ENCODE measurements around the gene PSME1. TPM values are rescaled to one million over a fixed set of nuclear protein-coding genes. Genes with fewer than 3 reads are reported as not detected.
"Not testable (repeated sequence)": the region's sequence is repeated elsewhere in the genome, so short reads cannot be mapped to it uniquely, and the experiment has no call there.

PSME1 gene
- total and polyA plus RNA-seq, 2 of the 4 experiments (the other 2 are of a cell fraction), result 42.8 to 106 TPM

- Histone ChIP-seq H3K79me1 (ENCODE audit: low read depth in 1 of 2, low read length in 2 of 2) (peaks cover 0 to 8% of the 10 kb centered on the region in 2 experiments; a peak in 1 of 4 replicates), H3K27ac (ENCODE audit: insufficient read depth, low read length) (no peak overlapping the region), H2BK15ac (ENCODE audit: low read depth, low read length) (no peak overlapping the region), H3K36me3 (ENCODE audit: control insufficient read depth, insufficient read depth, low read length) (peaks cover 40% of the 10 kb centered on the region), H2BK20ac (ENCODE audit: low read depth, low read length) (no peak overlapping the region), H4K8ac (ENCODE audit: low read depth in 2 of 2, low read length in 2 of 2) (no peak overlapping the region), H3K4me2 (ENCODE audit: low read depth, low read length) (no peak overlapping the region), H4K91ac (ENCODE audit: insufficient read depth, low read depth, low read length) (no peak overlapping the region), H2BK120ac (ENCODE audit: low read depth, low read length) (no peak overlapping the region), H3K56ac (ENCODE audit: extremely low read depth, insufficient read depth, low read length) (no peak overlapping the region), H3K4me1 (ENCODE audit: control insufficient read depth, insufficient read depth, low read length) (no peaks in the 10 kb centered on the region), H3K4me3 (ENCODE audit: insufficient read depth, low read depth, low read length) (no peak overlapping the region), H3K23ac (ENCODE audit: low read depth, low read length) (no peak overlapping the region), H3K4ac (ENCODE audit: low read depth, low read length) (no peak overlapping the region), H4K5ac (ENCODE audit: low read depth, low read length) (no peak overlapping the region), H2AK9ac (replicated peaks; ENCODE audit: low read depth, low read length, poor library complexity) (no peak overlapping the region), H3K9me3 (ENCODE audit: control insufficient read depth, insufficient read depth, low read length) (no peaks in the 10 kb centered on the region; the same call in 1 of the 2 replicates), H2AK5ac (ENCODE audit: low read depth, low read length) (no peak overlapping the region), H2BK5ac (ENCODE audit: low read depth, low read length, poor library complexity, severe bottlenecking) (no peak overlapping the region), H3K9ac (ENCODE audit: low read depth, low read length) (no peak overlapping the region), H2AFZ (replicated peaks; ENCODE audit: low read length, poor library complexity) (no peak overlapping the region), H4K20me1 (ENCODE audit: insufficient read depth, low read length) (peaks cover 6% of the 10 kb centered on the region; the same call in 1 of the 2 replicates), H3K27me3 (ENCODE audit: control insufficient read depth, insufficient read depth, low read length) (no peaks in the 10 kb centered on the region), H3K9me1 (ENCODE audit: insufficient read depth, low read length) (peaks cover 8% of the 10 kb centered on the region; the same call in 1 of the 2 replicates), H3K14ac (replicated peaks; ENCODE audit: low read depth, low read length) (no peak overlapping the region), H3K18ac (ENCODE audit: low read depth, low read length) (no peak overlapping the region)
- DNase-seq (no peak), ATAC-seq (ENCODE audit: low read depth) (no peak)
- intact Hi-C loops (cut with micrococcal nuclease) (no loop called here), in situ Hi-C loops (cut with MboI; ENCODE audit: low sequenced_read_pairs) (no loop called here), dilution Hi-C loops (cut with HindIII; ENCODE audit: low sequenced_read_pairs, unreplicated experiment) (no loop called here)
- 92% methylated on average over 9 of the region's 13 CpGs; no CpG with 5 or more reads in 1 of the 2 experiments for WGBS, 2 experiments (ENCODE audit: extremely low coverage in 2 of 2, insufficient read length in 1 of 2)
- CTCF ChIA-PET, result interaction anchor here (1.5 kb wide), 1 partner anchor 23 kb away, joined by 3 read pairs; no protein-coding TSS in a partner anchor
- POLR2A ChIA-PET (ENCODE audit: unreplicated experiment), result no interaction called here
- TF ChIP-seq CHD1 (IDR thresholded peaks at IDR 0.05; ENCODE audit: low read depth, low read length), result no peak
- BruUV-seq (replicated peaks), result no TSS peak
Measured at GRCh38 chr14:24103451-24103850, 32.5 kb upstream of the PSME1 start.

DNA sequence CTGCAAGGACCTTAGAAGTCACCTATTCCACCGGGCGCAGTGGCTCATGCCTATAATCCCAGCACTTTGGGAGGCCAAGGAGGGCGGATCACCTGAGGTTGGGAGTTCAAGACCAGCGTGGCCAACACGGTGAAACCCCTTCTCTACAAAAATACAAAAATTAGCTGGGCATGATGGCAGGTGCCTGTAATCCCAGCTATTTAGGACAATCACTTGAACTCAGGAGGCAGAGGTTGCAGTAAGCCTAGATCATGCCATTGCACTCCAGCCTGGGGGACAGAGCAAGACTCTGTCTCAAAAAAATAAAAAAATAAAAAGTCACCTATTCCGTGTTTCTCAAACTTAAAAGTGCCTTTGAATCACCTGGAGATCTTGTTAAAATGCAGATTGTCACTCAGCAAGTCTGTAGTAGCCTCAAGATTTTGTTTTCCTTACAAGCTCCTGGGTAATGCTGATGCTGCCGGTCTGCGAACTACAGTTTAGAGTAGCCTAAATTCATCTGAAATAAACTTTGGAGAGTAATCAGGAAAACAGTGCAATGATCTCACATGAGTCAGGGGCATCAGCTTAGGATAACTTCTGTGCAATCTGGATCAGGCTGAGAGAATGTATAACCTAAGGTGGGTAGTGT is 30.3 kb upstream of the PSME1 start:
- not testable (repeated sequence) for BruUV-seq (replicated peaks); H3K4ac ChIP-seq (ENCODE audit: low read depth, low read length)

More for the DNA sequence above, 30.3 kb upstream of the PSME1 start:
- H3K56ac ChIP-seq (ENCODE audit: extremely low read depth, insufficient read depth, low read length); H3K79me1 ChIP-seq (ENCODE audit: low read depth in 1 of 2, low read length in 2 of 2); H2AK9ac ChIP-seq (replicated peaks; ENCODE audit: low read depth, low read length, poor library complexity); H2BK5ac ChIP-seq (ENCODE audit: low read depth, low read length, poor library complexity, severe bottlenecking); in situ Hi-C loops (cut with MboI; ENCODE audit: low sequenced_read_pairs); H3K18ac ChIP-seq (ENCODE audit: low read depth, low read length); H4K8ac ChIP-seq (ENCODE audit: low read depth in 2 of 2, low read length in 2 of 2); POLR2A ChIA-PET (ENCODE audit: unreplicated experiment); H4K20me1 ChIP-seq (ENCODE audit: insufficient read depth, low read length); H3K4me2 ChIP-seq (ENCODE audit: low read depth, low read length); H3K4me1 ChIP-seq (ENCODE audit: control insufficient read depth, insufficient read depth, low read length); H3K27me3 ChIP-seq (ENCODE audit: control insufficient read depth, insufficient read depth, low read length); dilution Hi-C loops (cut with HindIII; ENCODE audit: low sequenced_read_pairs, unreplicated experiment); H3K9me1 ChIP-seq (ENCODE audit: insufficient read depth, low read length); H2AK5ac ChIP-seq (ENCODE audit: low read depth, low read length); H3K4me3 ChIP-seq (ENCODE audit: insufficient read depth, low read depth, low read length); H2BK120ac ChIP-seq (ENCODE audit: low read depth, low read length); H2BK20ac ChIP-seq (ENCODE audit: low read depth, low read length); intact Hi-C loops (cut with micrococcal nuclease); H2BK15ac ChIP-seq (ENCODE audit: low read depth, low read length); H2AFZ ChIP-seq (replicated peaks; ENCODE audit: low read length, poor library complexity); ATAC-seq (ENCODE audit: low read depth); H3K27ac ChIP-seq (ENCODE audit: insufficient read depth, low read length); H3K23ac ChIP-seq (ENCODE audit: low read depth, low read length); H4K91ac ChIP-seq (ENCODE audit: insufficient read depth, low read depth, low read length); H3K9ac ChIP-seq (ENCODE audit: low read depth, low read length); H4K5ac ChIP-seq (ENCODE audit: low read depth, low read length); H3K9me3 ChIP-seq (ENCODE audit: control insufficient read depth, insufficient read depth, low read length); H3K14ac ChIP-seq (replicated peaks; ENCODE audit: low read depth, low read length); DNase-seq: not testable (repeated sequence)
- H3K36me3 ChIP-seq (ENCODE audit: control insufficient read depth, insufficient read depth, low read length), result peaks cover 21% of the 10 kb centered on the region
- CTCF ChIA-PET, result interaction anchor here (0.6 to 1.1 kb wide), 3 partner anchors 9 to 627 kb away, joined by 3 read pairs; partner anchors contain the start of genes DCAF11 and NRL
- WGBS, 2 experiments (ENCODE audit: extremely low coverage in 2 of 2, insufficient read length in 1 of 2), result 100% methylated on average over 1 of the region's 8 CpGs; no CpG with 5 or more reads in 1 of the 2 experiments

All from IMR-90 (cell line).